SIG-M5 treated with dmso at 0.1 percent for 504 hours (cell line): Measurements from ENCODE around the gene CUEDC1.

ENCODE experiments used
- DNase-seq: peaks from one replicate; lab custom pipeline; 2025; ENCODE audit not compliant: unreplicated experiment; lab: John Stamatoyannopoulos, UW

Gene CUEDC1

DNA sequence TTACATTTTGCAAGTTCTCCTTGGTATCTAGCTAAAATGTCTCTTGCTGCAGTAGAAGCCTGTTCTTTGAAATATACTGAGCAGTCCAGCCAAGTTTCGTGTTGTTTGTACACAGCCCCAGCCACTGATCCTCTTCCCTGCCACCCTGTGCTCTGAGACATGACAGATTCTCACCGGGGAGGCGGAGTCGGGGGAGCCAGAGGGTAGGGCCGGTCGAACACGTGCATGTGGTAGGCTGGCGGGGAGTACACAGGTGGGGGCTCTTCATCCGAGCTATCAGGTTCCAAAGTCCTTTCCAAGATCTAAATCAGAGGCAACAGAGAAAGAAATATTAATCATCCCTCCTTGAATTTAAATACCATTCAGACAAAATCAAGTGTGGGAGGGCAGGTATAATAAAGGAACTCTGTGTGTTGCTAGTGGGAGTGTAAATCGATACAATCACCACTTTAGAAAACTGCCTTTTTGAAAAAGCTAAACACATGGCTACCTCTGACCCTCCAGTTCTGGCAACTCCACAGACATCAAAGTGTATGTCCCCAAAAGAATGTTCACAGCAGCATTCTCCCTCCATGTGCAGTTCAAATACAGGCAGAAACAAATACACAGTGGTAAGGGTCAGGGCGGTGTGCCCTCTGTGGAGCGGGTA lies 75.7 kb downstream of the CUEDC1 start:
- DNase-seq, result no peak

- peak; percentile 13 for DNase-seq
Observed at GRCh38 chr17:57877803-57878377, 77.3 kb downstream of the CUEDC1 start.

DNA sequence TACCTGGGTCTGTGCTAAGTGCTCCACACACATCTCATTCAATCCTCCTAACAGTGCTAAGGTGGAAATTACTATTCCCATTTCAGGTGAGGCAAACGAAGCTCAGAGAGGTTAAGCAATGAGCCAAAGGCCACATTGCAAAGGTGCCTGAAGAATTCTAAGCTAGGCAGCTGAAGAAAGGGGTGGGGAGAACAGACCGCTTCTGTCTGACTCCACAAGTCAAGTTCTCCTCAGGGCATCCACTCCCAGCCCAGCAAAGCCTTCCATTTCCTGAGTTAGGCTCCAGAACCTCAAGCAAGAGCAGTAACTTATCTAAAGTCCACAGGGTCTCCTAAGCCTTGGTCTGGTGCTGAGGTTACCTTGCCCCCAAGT lies 78.4 kb downstream of the CUEDC1 start:
- DNase-seq, result no peak

DNA sequence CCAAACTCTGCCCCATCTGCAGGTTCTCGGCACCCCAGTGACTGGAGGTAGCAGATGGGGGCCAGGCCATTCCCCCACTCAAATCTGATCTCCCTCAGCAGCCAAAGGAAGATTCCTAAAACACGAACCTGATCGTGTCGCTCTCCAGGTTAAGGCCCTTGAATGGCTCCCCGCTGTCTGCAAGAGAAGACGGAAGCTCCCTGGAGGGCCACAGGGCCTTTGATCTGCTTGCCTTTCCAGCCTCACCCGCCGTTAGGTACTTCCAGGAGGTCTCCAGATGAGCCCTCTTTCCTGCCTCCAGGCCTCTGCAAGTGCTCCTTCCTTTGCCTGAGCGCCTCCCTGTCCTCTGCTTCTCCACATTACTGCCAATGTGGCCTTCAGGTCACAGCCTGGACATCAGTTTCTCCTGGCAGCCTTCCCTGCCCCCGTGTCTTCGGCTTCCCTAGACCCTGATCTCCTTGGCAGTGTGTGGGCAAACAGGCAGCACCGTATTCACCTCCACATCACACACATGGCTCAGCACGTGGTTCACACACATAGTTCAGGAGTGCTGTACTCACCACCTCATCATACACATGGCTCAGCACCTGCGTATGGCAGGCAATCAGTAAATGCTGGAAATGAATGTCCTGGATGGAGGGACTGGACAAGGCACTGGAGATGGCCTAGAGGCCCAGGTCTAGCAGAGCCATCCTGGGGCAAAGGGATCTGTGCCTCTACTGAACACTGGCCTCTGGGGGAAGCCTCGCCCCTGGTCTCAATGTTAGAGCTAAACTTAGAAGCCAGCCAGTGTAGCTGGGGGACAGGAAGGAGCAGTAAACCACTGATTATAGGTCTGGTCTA lies 79.0 kb downstream of the CUEDC1 start:
- DNase-seq, result no peak

DNA sequence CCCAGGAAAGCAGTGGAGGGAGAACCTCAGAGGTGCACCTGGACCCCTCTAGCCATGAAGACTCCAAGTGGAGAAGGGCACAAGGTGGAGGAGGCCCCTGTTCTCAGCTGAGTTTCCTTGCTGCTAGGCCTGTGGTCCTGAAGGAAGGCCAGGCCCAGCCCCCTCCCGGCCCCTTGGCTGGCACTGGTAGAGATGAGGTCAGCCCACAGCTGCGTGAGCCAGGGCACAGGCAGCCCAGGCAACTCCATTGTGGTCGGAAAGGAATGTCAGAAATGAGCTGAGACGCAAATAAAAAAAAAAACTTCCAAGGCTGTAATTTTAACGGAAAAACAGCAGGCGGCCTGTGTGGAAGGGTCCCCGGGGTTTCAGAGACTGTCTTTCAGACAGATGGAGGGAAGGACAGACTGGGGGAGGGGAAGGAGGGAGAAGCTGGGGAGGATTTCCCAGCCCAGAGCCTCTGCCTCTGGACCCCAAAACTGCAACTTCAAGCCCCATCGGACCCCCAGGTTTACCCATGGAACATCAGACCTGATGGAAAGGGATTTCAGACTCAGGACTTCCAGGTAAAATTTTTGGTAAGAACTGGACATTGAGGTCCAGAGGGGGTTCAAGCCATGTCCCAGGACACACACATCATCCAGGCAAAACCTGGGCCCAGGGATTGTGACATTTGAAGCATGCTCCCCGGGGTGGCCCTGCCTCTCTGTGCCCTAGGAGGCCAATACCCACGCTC lies 79.8 kb downstream of the CUEDC1 start:
- peak; percentile 65 for DNase-seq

DNA sequence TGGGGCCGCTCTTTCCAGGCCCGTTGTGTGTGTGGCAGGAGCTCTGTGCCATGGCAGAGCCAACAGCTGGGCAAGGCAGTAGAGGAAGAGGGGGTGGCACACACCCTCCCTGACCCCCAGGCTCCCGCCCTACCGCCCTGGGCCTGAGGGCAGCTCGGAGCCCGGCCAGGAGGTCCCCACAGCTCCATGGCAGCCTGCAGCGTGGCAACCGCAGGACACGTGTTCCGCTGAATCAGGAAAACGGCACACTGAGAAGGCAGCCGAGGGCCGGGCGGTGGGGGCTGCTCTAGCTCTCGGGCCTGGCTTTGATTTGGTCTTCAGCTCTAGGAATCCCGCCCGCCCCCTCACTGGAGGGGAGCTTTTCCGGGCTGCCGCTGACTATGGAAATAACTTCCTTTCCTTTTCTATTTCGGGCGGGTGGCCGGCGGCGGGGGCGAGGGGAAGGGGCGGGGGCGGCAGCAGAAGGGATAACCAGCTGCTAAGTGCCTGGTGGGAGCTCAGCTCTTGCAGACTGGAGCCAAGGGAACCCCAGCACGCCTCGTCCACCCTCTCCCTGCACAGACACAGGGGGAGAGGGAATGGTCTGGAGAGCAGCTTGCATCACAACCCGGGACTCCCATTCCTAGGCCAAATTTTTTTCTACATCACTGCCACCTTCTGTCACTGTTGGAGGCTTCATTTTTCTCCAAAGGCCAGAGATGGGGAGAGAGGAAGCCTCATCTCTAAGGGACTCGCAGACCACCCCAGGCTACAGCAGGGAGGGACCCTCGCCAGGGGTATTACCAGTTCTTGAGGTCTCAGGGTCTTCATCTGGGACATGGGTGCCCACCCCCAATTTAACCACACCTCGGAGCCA lies 80.5 kb downstream of the CUEDC1 start:
- no peak for DNase-seq

GRCh38 chr17:57874058-57874419 lies 81.2 kb downstream of the CUEDC1 start:
- no peak for DNase-seq

DNA sequence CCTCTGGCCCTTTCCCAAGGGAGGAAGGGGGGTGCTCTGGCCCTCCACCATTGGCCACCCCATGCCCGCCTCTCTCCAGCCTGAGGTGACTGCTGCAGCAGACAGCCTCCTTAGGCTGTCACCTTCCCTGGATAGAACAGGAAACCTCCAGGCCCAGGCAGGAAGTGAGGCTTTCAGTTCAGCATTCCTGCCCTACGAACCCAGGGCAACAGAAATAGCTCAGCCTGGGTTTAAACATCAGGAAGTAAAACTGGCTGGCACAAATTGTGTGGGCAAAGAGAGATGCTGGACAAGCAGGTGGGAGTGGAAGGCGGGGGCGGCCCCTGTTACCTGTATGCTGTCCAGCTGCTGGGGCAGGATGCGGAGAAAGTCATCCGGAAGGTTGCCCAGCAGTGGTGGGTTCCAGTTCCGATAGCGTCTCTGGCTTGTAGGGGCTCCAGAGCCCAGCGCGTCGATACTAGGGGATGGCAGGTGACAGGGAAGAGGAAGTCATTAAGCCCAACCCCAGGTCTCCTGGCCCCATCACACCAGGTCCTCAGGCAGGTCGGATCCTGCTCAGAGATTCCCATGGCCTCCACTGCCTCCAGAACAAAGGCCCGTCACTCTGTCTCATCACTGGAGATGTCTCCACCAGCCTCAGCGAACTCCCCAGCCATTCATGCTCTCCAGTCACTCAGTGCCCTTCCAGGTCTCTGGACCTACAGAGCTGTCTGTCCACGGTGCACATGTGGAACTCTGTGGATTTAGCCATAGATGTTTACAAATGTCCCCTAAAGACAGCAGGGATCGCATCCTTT lies 81.8 kb downstream of the CUEDC1 start:
- DNase-seq, result no peak

DNA sequence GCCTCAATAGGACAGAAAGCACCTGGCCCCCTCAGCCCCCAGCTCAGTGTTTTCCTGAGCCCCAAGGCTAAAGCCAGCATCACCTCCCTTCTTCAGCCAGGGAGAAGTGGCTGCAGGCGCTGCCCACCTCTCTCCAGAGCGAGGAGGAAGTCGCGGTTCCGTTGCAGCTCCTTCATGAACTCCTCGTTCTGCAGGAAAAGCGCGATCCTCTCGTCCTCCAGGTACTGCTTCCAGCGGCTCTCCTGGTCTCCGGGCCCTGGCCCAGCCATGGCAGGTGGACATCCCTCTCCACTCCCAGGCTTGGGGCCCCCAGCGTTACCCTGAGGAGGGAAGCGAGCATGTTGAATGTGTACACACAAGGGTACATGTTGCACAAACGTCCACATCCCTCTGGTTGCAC lies 82.7 kb downstream of the CUEDC1 start:
- no peak for DNase-seq

GRCh38 chr17:57871863-57872262 lies 83.3 kb downstream of the CUEDC1 start:
- DNase-seq, result no peak

DNA sequence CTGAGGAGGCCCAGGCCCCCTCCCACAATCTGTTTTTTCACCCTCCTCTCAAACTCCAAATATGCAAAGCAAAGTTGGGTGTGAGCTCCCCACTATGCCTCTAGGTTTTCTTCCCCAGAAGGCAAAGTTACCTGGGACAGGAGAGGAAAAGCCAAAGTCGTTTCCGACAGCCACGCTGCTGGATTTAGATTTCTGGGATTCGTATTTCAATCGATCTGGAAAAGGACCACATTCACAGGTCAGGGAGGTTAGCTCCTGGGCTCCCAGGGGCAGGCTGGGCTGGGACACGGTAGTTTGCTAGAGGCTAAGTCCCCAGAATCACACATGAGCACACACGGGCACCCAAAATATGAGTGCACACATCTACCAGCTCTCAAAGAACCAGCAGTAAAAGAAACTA lies 84.1 kb downstream of the CUEDC1 start:
- no peak for DNase-seq

GRCh38 chr17:57870283-57870635 lies 85.0 kb downstream of the CUEDC1 start:
- no peak for DNase-seq

GRCh38 chr17:57869617-57870282 lies 85.5 kb downstream of the CUEDC1 start:
- DNase-seq, result no peak

- peak; percentile 71 for DNase-seq
Observed at GRCh38 chr17:57868910-57869616, 86.1 kb downstream of the CUEDC1 start.

GRCh38 chr17:57868007-57868909 lies 87.0 kb downstream of the CUEDC1 start:
- peak; percentile 98 for DNase-seq

DNA sequence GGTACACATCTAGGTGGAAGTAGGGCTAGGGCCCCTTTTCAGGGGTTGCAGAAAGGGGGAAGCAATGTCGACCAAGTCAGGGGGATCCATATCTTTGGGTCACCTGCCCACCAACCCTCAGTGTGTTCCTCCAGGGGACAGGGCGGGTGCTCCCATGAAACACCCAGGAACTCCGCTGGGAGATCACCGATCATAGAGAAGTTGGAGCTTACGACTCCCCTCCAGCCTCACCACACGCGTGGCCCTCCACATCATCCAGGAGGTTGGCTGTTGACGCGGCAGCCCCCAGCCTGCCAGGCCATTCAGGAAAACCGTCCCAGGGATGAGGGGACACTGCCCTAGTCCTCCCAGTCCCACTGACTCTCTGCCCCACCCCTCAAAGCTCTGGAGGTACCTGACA lies 88.1 kb downstream of the CUEDC1 start:
- no peak for DNase-seq

GRCh38 chr17:57866723-57867122 lies 88.5 kb downstream of the CUEDC1 start:
- no peak for DNase-seq

- no peak for DNase-seq
Observed at GRCh38 chr17:57866319-57866718, 88.9 kb downstream of the CUEDC1 start.
